ENCODE results near the gene CRY2. TPM values are rescaled to one million over a fixed set of nuclear protein-coding genes. Genes with fewer than 3 reads are reported as not detected.

The CRY2 gene
- total and polyA plus RNA-seq, 2 of the 8 experiments (the other 6 are each of a cell fraction or from before 2014, with no cell fraction given): 8.0 to 9.4 TPM

GRCh38 chr11:45877221-45877620 is 29.9 kb downstream of the CRY2 start (continued):
- TF ChIP-seq CHD7 (IDR thresholded peaks at IDR 0.05; ENCODE audit: insufficient replicate concordance, low read length) (no peak), TAF1 (IDR thresholded peaks at IDR 0.05; ENCODE audit: low read depth, low read length) (no peak), HDAC6 (IDR thresholded peaks at IDR 0.05; ENCODE audit: low read depth, low read length) (no peak), RXRA (IDR thresholded peaks at IDR 0.05; ENCODE audit: insufficient read depth, low read depth, low read length) (no peak), SIX5 (IDR thresholded peaks at IDR 0.05; ENCODE audit: low read depth, low read length) (no peak), USF2 (IDR thresholded peaks at IDR 0.05; ENCODE audit: low read length) (no peak), HDAC2 (IDR thresholded peaks at IDR 0.05; ENCODE audit: borderline replicate concordance in 1 of 2, low read depth in 2 of 2, low read length in 2 of 2) (no peak), POLR2AphosphoS5 (IDR thresholded peaks at IDR 0.05; ENCODE audit: low read depth, low read length) (no peak)

Data from H1 (cell line).